ENCODE measurements around the gene ANO8.

ANO8 gene

DNA sequence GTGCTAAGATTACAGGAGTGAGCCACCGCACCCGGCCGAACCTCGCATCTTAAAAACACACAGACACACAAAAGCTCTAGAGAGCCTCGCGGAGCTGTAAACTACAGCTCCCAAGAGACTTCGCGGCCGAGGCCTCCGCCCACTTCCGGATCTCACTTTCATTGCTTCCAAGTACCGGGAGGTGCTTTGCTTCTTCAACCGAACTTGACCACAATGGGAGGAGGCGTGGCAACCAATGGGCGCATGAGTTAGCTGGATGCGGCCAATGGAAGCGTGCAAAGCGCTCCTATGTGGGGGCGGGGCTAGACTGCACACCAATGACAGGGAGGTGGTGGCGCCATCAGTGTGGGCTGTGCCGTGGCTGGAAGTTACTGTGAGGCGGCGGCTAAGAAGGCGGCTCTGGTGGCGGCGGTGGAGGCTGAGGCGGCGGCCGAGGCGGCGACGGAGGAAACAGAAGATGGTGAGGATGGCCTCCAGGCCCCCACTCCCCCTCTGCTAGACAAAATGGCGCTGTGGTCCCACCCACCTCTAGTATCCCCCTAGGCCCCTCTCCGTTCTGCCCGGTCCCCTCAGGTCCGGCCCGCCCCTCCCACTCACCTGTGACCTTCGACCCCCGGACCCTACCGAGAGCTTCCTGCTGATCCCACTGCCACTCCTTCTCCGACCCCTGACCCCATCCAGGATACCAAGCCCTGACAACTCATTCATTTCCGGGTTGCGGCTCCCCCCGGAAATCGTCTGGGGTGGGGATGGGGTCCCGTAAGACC is 25.3 kb downstream of the ANO8 start, which contains the start of gene DDA1:
Gene DDA1 (plus strand): TSS at position 366 of the 767 bp plus-strand sequence. CDS start 92 bp downstream, at position 458.
- peaks cover 8 to 32% (median 27%) of the 10 kb centered on the region in 4 experiments for H3K4me1 ChIP-seq (ENCODE audit: control extremely low read depth in 1 of 4, control insufficient read depth in 4 of 4, insufficient read depth in 4 of 4, low read length in 3 of 4)
- 0% methylated on average over 37 of the region's 46 CpGs for WGBS (ENCODE audit: insufficient coverage)
- CTCF ChIA-PET, result interaction anchor here (0.9 to 1.3 kb wide), 4 partner anchors 13 to 26 kb away, joined by 3 to 6 read pairs (median 4); partner anchors contain the start of gene ANO8

DNA sequence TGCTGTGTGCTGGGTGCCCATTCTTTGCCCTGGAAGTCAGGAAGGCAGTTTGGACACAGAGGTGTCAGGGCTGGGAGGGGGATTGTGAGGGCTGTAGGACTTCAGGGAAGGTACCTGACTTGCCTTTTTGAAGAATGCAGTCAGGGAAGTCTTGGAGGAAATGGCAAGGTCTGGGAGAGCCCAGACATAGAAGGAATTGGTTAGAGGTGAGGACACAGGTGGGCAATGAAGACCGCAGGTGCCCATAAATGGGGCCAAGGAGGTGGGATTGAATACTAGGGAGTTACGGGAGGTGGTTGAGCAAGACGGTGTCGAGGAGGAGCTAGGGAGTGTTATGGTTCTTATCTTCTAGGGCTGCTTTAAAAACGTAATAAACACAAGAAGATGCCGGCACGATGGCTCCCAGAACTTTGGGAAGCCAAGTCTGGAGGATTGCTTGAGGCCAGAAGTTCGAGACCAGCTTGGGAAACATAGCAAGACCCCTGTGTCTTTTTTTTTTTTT is 26.7 kb downstream of the ANO8 start:
- CTCF ChIA-PET, result interaction anchor here (0.7 to 1.8 kb wide), 4 partner anchors 15 to 40 kb away, joined by 3 to 8 read pairs (median 4); no protein-coding TSS in a partner anchor
- Histone ChIP-seq H3K9me3 (ENCODE audit: control extremely low read depth in 1 of 5, control insufficient read depth in 4 of 5, insufficient read depth in 2 of 5, low read depth in 1 of 5, low read length in 4 of 5) (no peaks in the 10 kb centered on the region), H3K27ac (ENCODE audit: insufficient read depth in 1 of 2, low read depth in 1 of 2, low read length in 2 of 2, poor library complexity in 1 of 2, severe bottlenecking in 2 of 2) (no peak overlapping the region), H3K36me3 (ENCODE audit: control insufficient read depth in 4 of 4, insufficient read depth in 4 of 4, low read length in 3 of 4) (peaks cover 0 to 15% (median 8%) of the 10 kb centered on the region in 4 experiments), H3K4me1 (ENCODE audit: control extremely low read depth in 1 of 4, control insufficient read depth in 4 of 4, insufficient read depth in 4 of 4, low read length in 3 of 4) (peaks cover 13 to 41% (median 34%) of the 10 kb centered on the region in 4 experiments), H3K4me3 (ENCODE audit: control insufficient read depth in 1 of 7, extremely low read depth in 1 of 7, insufficient read depth in 4 of 7, low read depth in 2 of 7, low read length in 6 of 7) (no peak overlapping the region), H3K27me3 (replicated peaks in 2 of 5; ENCODE audit: control insufficient read depth in 4 of 5, insufficient read depth in 5 of 5, low read length in 4 of 5) (no peaks in the 10 kb centered on the region)
- DNase-seq, result no peak
- POLR2A ChIA-PET, result no interaction called here
- WGBS (ENCODE audit: insufficient coverage), result 97% methylated on average over 7 of the region's 8 CpGs

More for the DNA sequence above, 25.3 kb downstream of the ANO8 start, which contains the start of gene DDA1:
- Histone ChIP-seq H3K9me3 (ENCODE audit: control extremely low read depth in 1 of 5, control insufficient read depth in 4 of 5, insufficient read depth in 2 of 5, low read depth in 1 of 5, low read length in 4 of 5) (no peaks in the 10 kb centered on the region), H3K27me3 (replicated peaks in 2 of 5; ENCODE audit: control insufficient read depth in 4 of 5, insufficient read depth in 5 of 5, low read length in 4 of 5) (no peaks in the 10 kb centered on the region), H3K27ac (ENCODE audit: insufficient read depth in 1 of 2, low read depth in 1 of 2, low read length in 2 of 2, poor library complexity in 1 of 2, severe bottlenecking in 2 of 2) (peak within 1 kb of the TSS; percentile 83 to 93), H3K4me3 (ENCODE audit: control insufficient read depth in 1 of 7, extremely low read depth in 1 of 7, insufficient read depth in 4 of 7, low read depth in 2 of 7, low read length in 6 of 7) (peak within 1 kb of the TSS; percentile 70 to 96 (median 85)), H3K36me3 (ENCODE audit: control insufficient read depth in 4 of 4, insufficient read depth in 4 of 4, low read length in 3 of 4) (peaks cover 0 to 28% (median 17%) of the 10 kb centered on the region in 4 experiments)
- POLR2A ChIA-PET, result interaction anchor here (1.8 kb wide), 1 partner anchor 18 kb away, joined by 6 read pairs; no protein-coding TSS in a partner anchor
- peak; percentile 100 for DNase-seq

DNA sequence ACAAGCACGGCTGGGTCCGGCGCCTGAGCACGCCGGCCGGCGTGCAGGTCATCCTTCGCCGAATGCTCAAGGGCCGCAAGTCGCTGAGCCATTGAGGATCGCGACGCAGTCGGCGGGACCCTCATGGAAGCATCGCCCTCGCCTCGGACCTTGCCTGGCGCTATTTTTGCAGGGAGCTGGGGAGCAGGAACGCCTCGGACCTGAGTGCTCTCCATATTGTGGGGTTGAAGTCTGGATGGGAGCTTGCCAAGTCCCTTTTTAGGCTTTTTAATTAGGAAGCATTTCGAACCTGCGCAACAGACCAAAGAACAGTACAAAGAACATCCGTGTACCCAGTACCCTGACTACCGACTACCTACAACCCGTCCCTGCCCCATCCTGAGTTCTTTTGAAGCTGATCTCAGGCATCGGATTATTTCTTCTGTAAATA is 28.4 kb downstream of the ANO8 start:
- Histone ChIP-seq H3K4me1 (ENCODE audit: control extremely low read depth in 1 of 4, control insufficient read depth in 4 of 4, insufficient read depth in 4 of 4, low read length in 3 of 4) (peaks cover 13 to 51% (median 45%) of the 10 kb centered on the region in 4 experiments), H3K4me3 (ENCODE audit: control insufficient read depth in 1 of 7, extremely low read depth in 1 of 7, insufficient read depth in 4 of 7, low read depth in 2 of 7, low read length in 6 of 7) (peak overlapping the region; percentile 66 to 98 (median 86)), H3K9me3 (ENCODE audit: control extremely low read depth in 1 of 5, control insufficient read depth in 4 of 5, insufficient read depth in 2 of 5, low read depth in 1 of 5, low read length in 4 of 5) (no peaks in the 10 kb centered on the region), H3K36me3 (ENCODE audit: control insufficient read depth in 4 of 4, insufficient read depth in 4 of 4, low read length in 3 of 4) (peaks cover 0 to 7% (median 1%) of the 10 kb centered on the region in 4 experiments), H3K27me3 (replicated peaks in 2 of 5; ENCODE audit: control insufficient read depth in 4 of 5, insufficient read depth in 5 of 5, low read length in 4 of 5) (no peaks in the 10 kb centered on the region), H3K27ac (ENCODE audit: insufficient read depth in 1 of 2, low read depth in 1 of 2, low read length in 2 of 2, poor library complexity in 1 of 2, severe bottlenecking in 2 of 2) (peak overlapping the region; percentile 70 to 81)
- CTCF ChIA-PET, result interaction anchor here (0.9 to 1.8 kb wide), 4 partner anchors 12 to 41 kb away, joined by 3 to 8 read pairs (median 4); no protein-coding TSS in a partner anchor
- POLR2A ChIA-PET, result interaction anchor here (1.0 kb wide), 1 partner anchor 18 kb away, joined by 5 read pairs; no protein-coding TSS in a partner anchor
- DNase-seq, result no peak
- 7% methylated on average over 25 of the region's 28 CpGs for WGBS (ENCODE audit: insufficient coverage)

DNA sequence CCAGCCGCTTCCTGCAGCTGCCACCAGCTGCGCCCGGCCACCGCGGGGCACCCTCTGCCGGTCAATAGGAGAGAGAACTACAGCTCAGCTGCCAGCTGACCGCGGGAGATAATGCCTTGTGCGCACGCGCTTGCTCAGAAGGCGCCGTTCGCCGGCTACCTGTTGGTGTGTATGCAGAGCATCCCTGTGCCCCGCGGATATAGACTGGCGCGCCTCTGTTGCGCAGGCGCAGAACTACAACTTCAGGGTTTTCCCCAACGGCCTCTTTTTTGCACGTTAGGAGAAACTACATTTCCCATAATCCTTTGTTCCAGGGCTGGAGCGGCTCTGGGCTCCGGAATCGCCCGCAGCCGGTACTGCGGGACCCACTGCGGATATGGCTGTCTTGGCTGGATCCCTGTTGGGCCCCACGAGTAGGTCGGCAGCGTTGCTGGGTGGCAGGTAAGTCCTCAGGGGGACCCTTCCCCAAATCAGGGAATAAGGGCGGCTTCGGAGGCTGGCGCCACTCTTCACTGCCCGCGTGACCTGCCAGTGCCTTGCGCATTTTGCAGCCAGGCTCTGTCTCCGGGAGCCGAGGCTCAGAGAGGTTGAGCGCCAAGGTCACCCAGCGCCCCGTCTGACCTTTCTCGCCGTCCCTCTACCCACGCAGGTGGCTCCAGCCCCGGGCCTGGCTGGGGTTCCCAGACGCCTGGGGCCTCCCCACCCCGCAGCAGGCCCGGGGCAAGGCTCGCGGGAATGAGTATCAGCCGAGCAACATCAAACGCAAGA is 29.0 kb downstream of the ANO8 start, which contains the start of gene MRPL34:
Gene MRPL34 (plus strand): TSS at position 356 of the 768 bp plus-strand sequence. CDS start 21 bp downstream, at position 377.
- Histone ChIP-seq H3K27me3 (replicated peaks in 2 of 5; ENCODE audit: control insufficient read depth in 4 of 5, insufficient read depth in 5 of 5, low read length in 4 of 5) (no peaks in the 10 kb centered on the region), H3K4me3 (ENCODE audit: control insufficient read depth in 1 of 7, extremely low read depth in 1 of 7, insufficient read depth in 4 of 7, low read depth in 2 of 7, low read length in 6 of 7) (peak within 1 kb of the TSS; percentile 66 to 98 (median 86)), H3K4me1 (ENCODE audit: control extremely low read depth in 1 of 4, control insufficient read depth in 4 of 4, insufficient read depth in 4 of 4, low read length in 3 of 4) (peaks cover 12 to 50% (median 44%) of the 10 kb centered on the region in 4 experiments), H3K9me3 (ENCODE audit: control extremely low read depth in 1 of 5, control insufficient read depth in 4 of 5, insufficient read depth in 2 of 5, low read depth in 1 of 5, low read length in 4 of 5) (no peaks in the 10 kb centered on the region), H3K27ac (ENCODE audit: insufficient read depth in 1 of 2, low read depth in 1 of 2, low read length in 2 of 2, poor library complexity in 1 of 2, severe bottlenecking in 2 of 2) (peak within 1 kb of the TSS; percentile 70 to 81), H3K36me3 (ENCODE audit: control insufficient read depth in 4 of 4, insufficient read depth in 4 of 4, low read length in 3 of 4) (peaks cover 0 to 13% (median 4%) of the 10 kb centered on the region in 4 experiments)
- ChIA-PET CTCF (interaction anchor here (0.7 to 1.4 kb wide), 6 partner anchors 10 to 126 kb away, joined by 3 to 9 read pairs (median 3); no protein-coding TSS in a partner anchor), POLR2A (interaction anchor here (0.7 to 1.6 kb wide), 3 partner anchors 11 to 18 kb away, joined by 3 to 5 read pairs (median 3); no protein-coding TSS in a partner anchor)
- WGBS (ENCODE audit: insufficient coverage), result 0% methylated on average over 53 of the region's 55 CpGs
- peak; percentile 100 for DNase-seq

DNA sequence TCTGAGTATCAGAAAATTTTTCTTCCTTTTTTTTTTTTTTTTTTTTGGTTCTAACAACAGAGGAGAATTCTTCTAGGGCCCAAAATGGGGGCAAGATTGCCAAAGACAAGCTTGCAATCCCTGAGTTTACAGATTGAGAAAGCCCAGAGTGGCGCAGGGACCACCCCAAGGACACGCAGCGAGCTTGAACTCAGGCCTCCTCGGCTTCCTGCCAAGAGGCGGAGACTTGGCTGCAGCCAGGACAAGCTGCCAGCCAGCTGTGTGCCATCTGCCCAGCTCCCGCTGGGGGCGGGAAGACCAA is 29.5 kb downstream of the ANO8 start:
- 4% methylated on average over 7 of the region's 7 CpGs for WGBS (ENCODE audit: insufficient coverage)
- POLR2A ChIA-PET, result interaction anchor here (0.7 to 1.6 kb wide), 2 partner anchors 11 to 16 kb away, joined by 3 read pairs; no protein-coding TSS in a partner anchor
- H3K27me3 ChIP-seq (replicated peaks in 2 of 5; ENCODE audit: control insufficient read depth in 4 of 5, insufficient read depth in 5 of 5, low read length in 4 of 5), result no peaks in the 10 kb centered on the region
- H3K4me3 ChIP-seq (ENCODE audit: control insufficient read depth in 1 of 7, extremely low read depth in 1 of 7, insufficient read depth in 4 of 7, low read depth in 2 of 7, low read length in 6 of 7), result peak overlapping the region in 3 of 7 experiments; percentile 86 to 98 (median 88)
- no peak overlapping the region for H3K27ac ChIP-seq (ENCODE audit: insufficient read depth in 1 of 2, low read depth in 1 of 2, low read length in 2 of 2, poor library complexity in 1 of 2, severe bottlenecking in 2 of 2)
- DNase-seq, result no peak
- CTCF ChIA-PET, result interaction anchor here (0.7 to 1.4 kb wide), 6 partner anchors 10 to 127 kb away, joined by 3 to 9 read pairs (median 3); no protein-coding TSS in a partner anchor
- no peaks in the 10 kb centered on the region for H3K9me3 ChIP-seq (ENCODE audit: control extremely low read depth in 1 of 5, control insufficient read depth in 4 of 5, insufficient read depth in 2 of 5, low read depth in 1 of 5, low read length in 4 of 5)
- peaks cover 0 to 16% (median 7%) of the 10 kb centered on the region in 4 experiments for H3K36me3 ChIP-seq (ENCODE audit: control insufficient read depth in 4 of 4, insufficient read depth in 4 of 4, low read length in 3 of 4)
- H3K4me1 ChIP-seq (ENCODE audit: control extremely low read depth in 1 of 4, control insufficient read depth in 4 of 4, insufficient read depth in 4 of 4, low read length in 3 of 4), result peaks cover 8 to 46% (median 39%) of the 10 kb centered on the region in 4 experiments

Data from common myeloid progenitor, CD34-positive (primary cell).